K562 (cell line): ENCODE data around the gene BOD1L1.

ENCODE experiments used
- EP300 ChIP-seq: IDR thresholded peaks from 2 replicates; pipeline ENCODE4 v1.6.1; 2012; ENCODE audit warnings: low read length, improper control_type of control experiment
- ETV5 ChIP-seq: sonication (generic); formaldehyde crosslinking; IDR thresholded peaks from 2 replicates; pipeline ENCODE4 v1.4.0; 2020; ENCODE audit warnings: low read depth, mild to moderate bottlenecking, missing genetic modification reagents
- KDM2B ChIP-seq: fragments of 250-450 bp; sonication (Bioruptor Pico); IDR thresholded peaks from 2 replicates; pipeline ENCODE4 v1.8.0; 2021; ENCODE audit warnings: mild to moderate bottlenecking, moderate library complexity
- KLF16 ChIP-seq: IDR thresholded peaks from 2 replicates; pipeline ENCODE4 v1.6.1; 2016; ENCODE audit warnings: antibody characterized with exemption
- PHB2 ChIP-seq: fragments of 450-650 bp; IDR thresholded peaks from 2 replicates; pipeline ENCODE4 v1.6.1; 2017; ENCODE audit warnings: low read depth
- SMARCA5 ChIP-seq: fragments of 450-650 bp; IDR thresholded peaks from 2 replicates; pipeline ENCODE4 v1.6.1; 2016
- SMC3 ChIP-seq: conservative IDR thresholded peaks from 2 replicates; pipeline ENCODE4 v1.6.1; 2011; ENCODE audit warnings: low read depth, low read length, improper control_type of control experiment; ENCODE audit not compliant: insufficient read depth
- STAT5A ChIP-seq: IDR thresholded peaks from 2 replicates; pipeline ENCODE4 v1.6.1; 2012; ENCODE audit warnings: low read length, inconsistent platforms, borderline replicate concordance
- TCF7L2 ChIP-seq: fragments of 150-350 bp; IDR thresholded peaks from 2 replicates; pipeline ENCODE4 v1.6.1; 2016; ENCODE audit warnings: low read depth, mild to moderate bottlenecking, low read length, moderate library complexity
- ZNF239 ChIP-seq: fragments of 250-450 bp; sonication (Bioruptor Pico); IDR thresholded peaks from 2 replicates; pipeline ENCODE4 v1.4.0; 2020; ENCODE audit warnings: mild to moderate bottlenecking
- TF ChIP-seq, protein P1 (sequence below): fragments of 450-650 bp; IDR thresholded peaks from one replicate; pipeline ENCODE4 v1.6.1; 2018; ENCODE audit warnings: mild to moderate bottlenecking, moderate library complexity; ENCODE audit not compliant: partially characterized antibody
- TF ChIP-seq, protein P2 (sequence below): sonication (generic); formaldehyde crosslinking; IDR thresholded peaks from 2 replicates; pipeline ENCODE4 v1.8.0; 2022; ENCODE audit warnings: mild to moderate bottlenecking, low read depth, missing genetic modification reagents
- TF ChIP-seq, protein P3 (sequence below): sonication (generic); formaldehyde crosslinking; IDR thresholded peaks from 2 replicates; pipeline ENCODE4 v1.9.0; 2022; ENCODE audit warnings: mild to moderate bottlenecking, missing genetic modification reagents
- TF ChIP-seq, protein P4 (sequence below), 3 experiments: IDR thresholded peaks in 2 of 3; conservative IDR thresholded peaks in 1 of 3; 2 replicates each; pipeline ENCODE4 v1.5.1; 2011 to 2012; ENCODE audit warnings: low read length in 3 of 3, mild to moderate bottlenecking in 3 of 3, control low read depth in 2 of 3, improper control_type of control experiment in 1 of 3, inconsistent platforms in 1 of 3, low read depth in 1 of 3, mixed read lengths in 1 of 3, moderate library complexity in 1 of 3; ENCODE audit not compliant: insufficient read depth in 2 of 3

DNA sequence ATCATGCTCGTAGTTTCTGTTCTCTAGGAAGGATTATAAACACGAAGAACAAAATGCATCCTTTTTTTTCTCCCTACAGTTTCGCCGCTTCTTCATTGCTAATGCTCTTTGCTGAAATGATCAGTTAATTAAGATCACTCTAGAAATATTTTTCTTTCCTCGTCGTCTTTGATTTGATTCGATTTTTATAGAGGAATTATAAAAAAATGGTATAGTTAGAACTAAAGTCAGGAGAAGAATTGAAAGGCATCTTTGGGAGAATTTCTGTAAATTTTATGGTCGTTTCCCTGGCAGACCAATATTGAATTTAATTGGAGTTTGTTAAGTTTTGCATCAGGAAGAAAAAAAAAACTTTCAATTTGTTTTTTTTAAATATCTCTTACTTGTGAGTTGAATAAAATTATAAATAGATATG lies 82.1 kb downstream of the BOD1L1 start:
- TF ChIP-seq ETV5 (no peak), SMC3 (no peak), ZNF239 (no peak), EP300 (no peak), KLF16 (no peak), PHB2 (no peak), TCF7L2 (no peak), SMARCA5 (no peak), KDM2B (CRISPR knock-in tag) (no peak), STAT5A (no peak)
- TF ChIP-seq, protein P1, sequence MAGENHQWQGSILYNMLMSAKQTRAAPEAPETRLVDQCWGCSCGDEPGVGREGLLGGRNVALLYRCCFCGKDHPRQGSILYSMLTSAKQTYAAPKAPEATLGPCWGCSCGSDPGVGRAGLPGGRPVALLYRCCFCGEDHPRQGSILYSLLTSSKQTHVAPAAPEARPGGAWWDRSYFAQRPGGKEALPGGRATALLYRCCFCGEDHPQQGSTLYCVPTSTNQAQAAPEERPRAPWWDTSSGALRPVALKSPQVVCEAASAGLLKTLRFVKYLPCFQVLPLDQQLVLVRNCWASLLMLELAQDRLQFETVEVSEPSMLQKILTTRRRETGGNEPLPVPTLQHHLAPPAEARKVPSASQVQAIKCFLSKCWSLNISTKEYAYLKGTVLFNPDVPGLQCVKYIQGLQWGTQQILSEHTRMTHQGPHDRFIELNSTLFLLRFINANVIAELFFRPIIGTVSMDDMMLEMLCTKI, result no peak
- TF ChIP-seq, protein P2, sequence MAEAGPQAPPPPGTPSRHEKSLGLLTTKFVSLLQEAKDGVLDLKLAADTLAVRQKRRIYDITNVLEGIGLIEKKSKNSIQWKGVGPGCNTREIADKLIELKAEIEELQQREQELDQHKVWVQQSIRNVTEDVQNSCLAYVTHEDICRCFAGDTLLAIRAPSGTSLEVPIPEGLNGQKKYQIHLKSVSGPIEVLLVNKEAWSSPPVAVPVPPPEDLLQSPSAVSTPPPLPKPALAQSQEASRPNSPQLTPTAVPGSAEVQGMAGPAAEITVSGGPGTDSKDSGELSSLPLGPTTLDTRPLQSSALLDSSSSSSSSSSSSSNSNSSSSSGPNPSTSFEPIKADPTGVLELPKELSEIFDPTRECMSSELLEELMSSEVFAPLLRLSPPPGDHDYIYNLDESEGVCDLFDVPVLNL (CRISPR knock-in tag), result no peak
- TF ChIP-seq, protein P3, sequence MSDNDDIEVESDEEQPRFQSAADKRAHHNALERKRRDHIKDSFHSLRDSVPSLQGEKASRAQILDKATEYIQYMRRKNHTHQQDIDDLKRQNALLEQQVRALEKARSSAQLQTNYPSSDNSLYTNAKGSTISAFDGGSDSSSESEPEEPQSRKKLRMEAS, result no peak
- TF ChIP-seq, protein P4, sequence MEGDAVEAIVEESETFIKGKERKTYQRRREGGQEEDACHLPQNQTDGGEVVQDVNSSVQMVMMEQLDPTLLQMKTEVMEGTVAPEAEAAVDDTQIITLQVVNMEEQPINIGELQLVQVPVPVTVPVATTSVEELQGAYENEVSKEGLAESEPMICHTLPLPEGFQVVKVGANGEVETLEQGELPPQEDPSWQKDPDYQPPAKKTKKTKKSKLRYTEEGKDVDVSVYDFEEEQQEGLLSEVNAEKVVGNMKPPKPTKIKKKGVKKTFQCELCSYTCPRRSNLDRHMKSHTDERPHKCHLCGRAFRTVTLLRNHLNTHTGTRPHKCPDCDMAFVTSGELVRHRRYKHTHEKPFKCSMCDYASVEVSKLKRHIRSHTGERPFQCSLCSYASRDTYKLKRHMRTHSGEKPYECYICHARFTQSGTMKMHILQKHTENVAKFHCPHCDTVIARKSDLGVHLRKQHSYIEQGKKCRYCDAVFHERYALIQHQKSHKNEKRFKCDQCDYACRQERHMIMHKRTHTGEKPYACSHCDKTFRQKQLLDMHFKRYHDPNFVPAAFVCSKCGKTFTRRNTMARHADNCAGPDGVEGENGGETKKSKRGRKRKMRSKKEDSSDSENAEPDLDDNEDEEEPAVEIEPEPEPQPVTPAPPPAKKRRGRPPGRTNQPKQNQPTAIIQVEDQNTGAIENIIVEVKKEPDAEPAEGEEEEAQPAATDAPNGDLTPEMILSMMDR (IDR thresholded peaks at IDR 0.05 in 2 of 3, conservative IDR thresholded peaks at IDR 0.05 in 1 of 3; ENCODE audit: insufficient read depth in 2 of 3, low read depth in 1 of 3, low read length in 3 of 3), result no peak
